Skeletal muscle satellite cell (primary cell): ENCODE results near the gene SPINK2.

Experiments used
- H3K27me3 ChIP-seq: 2 replicates; pipeline ENCODE4 v1.7.0; 2013; ENCODE audit warnings: low read length; ENCODE audit not compliant: control insufficient read depth, insufficient read depth
- H3K36me3 ChIP-seq: 2 replicates; pipeline ENCODE4 v1.7.0; 2013; ENCODE audit warnings: mild to moderate bottlenecking, control low read depth, low read length; ENCODE audit not compliant: insufficient read depth
- H3K4me1 ChIP-seq: 2 replicates; pipeline ENCODE4 v1.7.0; 2013; ENCODE audit warnings: low read length; ENCODE audit not compliant: control insufficient read depth, insufficient read depth
- H3K4me2 ChIP-seq: 2 replicates; pipeline ENCODE4 v1.7.0; 2013; ENCODE audit warnings: mild to moderate bottlenecking, low read length
- H3K4me3 ChIP-seq: 2 replicates; pipeline ENCODE4 v1.7.0; 2013; ENCODE audit warnings: low read length
- H3K9ac ChIP-seq: 2 replicates; pipeline ENCODE4 v1.7.0; 2013; ENCODE audit warnings: mild to moderate bottlenecking, low read depth, low read length, moderate library complexity
- H3K9me3 ChIP-seq: replicated peaks from 2 replicates; pipeline ENCODE4 v1.7.0; 2013; ENCODE audit warnings: mild to moderate bottlenecking, control low read depth, low read length

Gene SPINK2

DNA sequence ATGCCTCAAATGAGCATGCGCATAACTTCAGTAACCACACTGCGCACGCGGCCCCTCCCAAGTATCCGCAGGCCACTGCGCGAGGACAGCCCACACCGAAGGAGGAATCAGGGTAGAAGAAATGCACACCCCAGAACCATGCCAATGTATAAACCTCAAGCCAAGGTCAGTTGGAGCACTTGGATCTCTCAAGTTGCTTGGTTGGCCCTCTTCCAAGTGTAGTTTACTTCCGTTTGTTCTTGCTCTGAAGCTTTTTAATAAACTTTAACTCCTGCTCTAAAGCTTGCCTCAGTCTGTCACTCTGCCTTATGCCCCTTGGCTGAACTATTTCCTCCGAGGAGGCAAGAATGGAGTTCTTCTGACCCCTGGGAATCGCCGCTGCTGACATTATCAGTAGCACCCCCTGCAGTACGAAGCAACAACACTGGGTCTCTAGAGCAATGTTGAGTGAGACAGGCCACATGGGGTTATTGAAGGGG lies 22.0 kb upstream of the SPINK2 start:
- Histone ChIP-seq H3K4me3 (no peak overlapping the region), H3K4me1 (no peaks in the 10 kb centered on the region), H3K27me3 (no peaks in the 10 kb centered on the region), H3K36me3 (no peaks in the 10 kb centered on the region), H3K9ac (no peak overlapping the region), H3K9me3 (no peaks in the 10 kb centered on the region), H3K4me2 (no peak overlapping the region)

DNA sequence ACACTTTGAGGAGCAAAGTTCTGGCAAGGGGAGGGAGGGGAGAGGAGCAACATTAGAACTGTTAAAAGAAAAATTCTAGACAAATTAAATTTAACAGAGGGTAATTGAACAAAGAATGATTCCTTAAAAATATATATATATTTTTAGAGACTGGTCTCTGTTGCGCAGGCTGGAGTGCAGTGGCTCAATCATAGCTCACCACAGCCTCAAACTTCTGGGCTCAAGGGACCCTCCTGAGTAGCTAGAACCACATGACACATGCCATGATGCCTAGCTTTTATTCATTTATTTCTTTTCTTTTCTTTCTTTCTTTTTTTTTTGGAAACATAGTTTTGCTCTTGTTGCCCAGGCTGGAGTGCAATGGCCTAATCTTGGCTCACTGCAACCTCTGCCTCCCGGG lies 19.1 kb upstream of the SPINK2 start:
- Histone ChIP-seq H3K9ac (no peak overlapping the region), H3K4me3 (no peak overlapping the region), H3K4me1 (no peaks in the 10 kb centered on the region), H3K27me3 (no peaks in the 10 kb centered on the region), H3K9me3 (no peaks in the 10 kb centered on the region), H3K36me3 (no peaks in the 10 kb centered on the region), H3K4me2 (no peak overlapping the region)

GRCh38 chr4:56828784-56829535 lies 7.5 kb upstream of the SPINK2 start:
- no peaks in the 10 kb centered on the region for H3K9me3 ChIP-seq

GRCh38 chr4:56823933-56824600 lies 2.6 kb upstream of the SPINK2 start:
- Histone ChIP-seq H3K4me2 (no peak overlapping the region), H3K9me3 (no peaks in the 10 kb centered on the region), H3K4me1 (peaks cover 5% of the 10 kb centered on the region), H3K9ac (no peak overlapping the region), H3K4me3 (no peak overlapping the region), H3K27me3 (peaks cover 47% of the 10 kb centered on the region), H3K36me3 (no peaks in the 10 kb centered on the region)

More at GRCh38 chr4:56828784-56829535, 7.5 kb upstream of the SPINK2 start:
- H3K4me2 ChIP-seq = no peak overlapping the region
- no peaks in the 10 kb centered on the region for H3K36me3 ChIP-seq
- H3K9ac ChIP-seq = no peak overlapping the region
- peaks cover 11% of the 10 kb centered on the region for H3K27me3 ChIP-seq
- no peak overlapping the region for H3K4me3 ChIP-seq
- peaks cover 5% of the 10 kb centered on the region for H3K4me1 ChIP-seq

DNA sequence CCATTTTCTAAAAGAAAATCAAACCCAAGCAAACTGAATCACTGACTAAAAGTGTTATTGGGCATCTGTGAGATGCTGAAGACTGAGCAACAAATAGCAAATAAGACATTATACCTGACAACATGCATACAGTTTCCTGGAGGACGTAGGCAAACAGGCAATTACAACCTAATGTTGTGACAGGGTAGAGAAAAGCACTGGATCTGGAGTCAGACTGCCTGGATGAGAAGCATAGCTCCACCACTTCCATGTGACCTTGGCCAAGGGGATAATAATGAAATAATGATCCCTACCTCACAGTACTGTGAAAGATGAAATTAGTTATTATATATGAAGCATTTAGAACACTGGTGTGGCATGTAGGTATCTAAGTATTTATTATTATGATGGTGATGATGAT lies 2.7 kb downstream of the SPINK2 start:
- Histone ChIP-seq H3K4me1 (no peaks in the 10 kb centered on the region), H3K9me3 (no peaks in the 10 kb centered on the region), H3K4me3 (no peak overlapping the region), H3K27me3 (peaks cover 39% of the 10 kb centered on the region), H3K9ac (no peak overlapping the region), H3K36me3 (no peaks in the 10 kb centered on the region), H3K4me2 (no peak overlapping the region)

DNA sequence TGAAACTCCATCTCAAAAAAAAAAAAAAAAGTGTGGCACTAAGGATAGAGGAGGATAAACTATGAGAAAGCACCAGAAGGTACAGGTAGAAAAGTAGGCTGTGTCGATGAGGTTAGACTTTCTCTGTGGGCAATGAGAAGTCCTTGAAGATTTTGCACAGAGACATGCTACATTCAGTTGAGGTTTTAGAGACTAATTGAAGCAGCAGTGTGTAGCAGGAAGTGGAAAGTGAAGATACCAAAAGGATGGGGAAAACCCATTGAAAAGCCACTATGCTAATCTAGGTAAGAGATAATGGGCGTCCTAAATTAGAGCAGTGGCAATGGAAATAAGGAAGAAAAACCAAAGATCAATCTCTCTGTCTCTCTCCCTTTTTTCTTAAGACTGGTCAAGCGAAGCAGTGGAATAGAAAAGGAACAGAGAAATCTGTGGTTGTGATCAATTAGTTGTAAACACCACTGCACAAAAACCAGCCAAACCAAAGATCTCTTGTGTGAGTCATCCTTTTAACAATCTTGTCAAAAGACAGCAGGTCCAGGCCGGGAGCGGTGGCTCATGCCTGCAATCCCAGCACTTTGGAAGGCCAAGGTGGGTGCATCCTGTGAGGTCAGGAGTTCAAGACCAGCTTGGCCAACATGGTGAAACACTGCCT lies 3.5 kb downstream of the SPINK2 start:
- Histone ChIP-seq H3K4me2 (no peak overlapping the region), H3K9ac (no peak overlapping the region), H3K27me3 (peaks cover 34% of the 10 kb centered on the region), H3K9me3 (no peaks in the 10 kb centered on the region), H3K4me3 (no peak overlapping the region), H3K4me1 (no peaks in the 10 kb centered on the region), H3K36me3 (no peaks in the 10 kb centered on the region)

DNA sequence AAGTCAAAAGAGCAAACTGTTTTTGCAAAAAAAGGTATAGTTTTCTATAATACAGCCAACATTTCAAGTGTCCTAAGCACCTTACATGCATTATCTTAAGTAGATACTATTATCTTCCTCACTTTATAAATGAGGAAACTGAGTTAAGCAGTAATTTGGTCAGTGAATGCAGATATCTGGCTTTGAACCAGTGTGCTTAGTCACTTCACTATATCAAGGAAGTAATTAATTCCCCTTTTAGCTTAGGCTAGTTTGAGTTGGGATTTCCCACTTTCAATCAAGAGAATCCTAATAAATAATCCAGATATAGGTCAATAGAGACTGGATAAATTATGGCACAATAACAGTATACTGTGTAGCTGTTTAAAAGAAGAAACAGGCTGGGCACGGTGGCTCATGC lies 14.8 kb downstream of the SPINK2 start:
- Histone ChIP-seq H3K9ac (no peak overlapping the region), H3K4me3 (no peak overlapping the region), H3K36me3 (no peaks in the 10 kb centered on the region), H3K4me2 (no peak overlapping the region), H3K4me1 (peaks cover 9% of the 10 kb centered on the region), H3K9me3 (no peaks in the 10 kb centered on the region), H3K27me3 (peaks cover 3% of the 10 kb centered on the region)

DNA sequence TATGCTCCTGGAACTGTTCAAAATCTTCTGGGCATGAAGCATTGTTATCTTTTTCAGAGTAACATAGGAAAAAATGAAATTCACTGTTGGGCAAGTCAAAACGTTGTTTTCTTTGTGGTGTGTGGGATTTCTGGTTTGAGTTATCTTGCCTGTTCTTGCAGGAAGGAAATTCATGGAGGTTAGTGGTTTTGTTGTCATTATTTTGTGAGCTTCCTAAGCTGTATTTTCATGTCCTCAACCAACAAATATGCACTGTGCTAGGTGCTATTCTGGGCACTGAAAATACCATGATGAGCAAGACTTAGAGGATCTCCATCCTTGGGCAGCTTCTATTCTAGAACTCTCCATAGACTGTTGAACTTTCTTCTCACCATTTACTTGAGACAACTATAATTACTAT lies 16.9 kb downstream of the SPINK2 start:
- H3K4me2 ChIP-seq = no peak overlapping the region
- H3K4me1 ChIP-seq = peaks cover 11% of the 10 kb centered on the region

GRCh38 chr4:56803471-56803870 lies 18.0 kb downstream of the SPINK2 start:
- H3K4me1 ChIP-seq = peaks cover 16% of the 10 kb centered on the region

More for the DNA sequence above, 16.9 kb downstream of the SPINK2 start:
- peaks cover under 1% of the 10 kb centered on the region for H3K27me3 ChIP-seq
- H3K9me3 ChIP-seq = no peaks in the 10 kb centered on the region
- no peak overlapping the region for H3K9ac ChIP-seq
- no peaks in the 10 kb centered on the region for H3K36me3 ChIP-seq
- no peak overlapping the region for H3K4me3 ChIP-seq

DNA sequence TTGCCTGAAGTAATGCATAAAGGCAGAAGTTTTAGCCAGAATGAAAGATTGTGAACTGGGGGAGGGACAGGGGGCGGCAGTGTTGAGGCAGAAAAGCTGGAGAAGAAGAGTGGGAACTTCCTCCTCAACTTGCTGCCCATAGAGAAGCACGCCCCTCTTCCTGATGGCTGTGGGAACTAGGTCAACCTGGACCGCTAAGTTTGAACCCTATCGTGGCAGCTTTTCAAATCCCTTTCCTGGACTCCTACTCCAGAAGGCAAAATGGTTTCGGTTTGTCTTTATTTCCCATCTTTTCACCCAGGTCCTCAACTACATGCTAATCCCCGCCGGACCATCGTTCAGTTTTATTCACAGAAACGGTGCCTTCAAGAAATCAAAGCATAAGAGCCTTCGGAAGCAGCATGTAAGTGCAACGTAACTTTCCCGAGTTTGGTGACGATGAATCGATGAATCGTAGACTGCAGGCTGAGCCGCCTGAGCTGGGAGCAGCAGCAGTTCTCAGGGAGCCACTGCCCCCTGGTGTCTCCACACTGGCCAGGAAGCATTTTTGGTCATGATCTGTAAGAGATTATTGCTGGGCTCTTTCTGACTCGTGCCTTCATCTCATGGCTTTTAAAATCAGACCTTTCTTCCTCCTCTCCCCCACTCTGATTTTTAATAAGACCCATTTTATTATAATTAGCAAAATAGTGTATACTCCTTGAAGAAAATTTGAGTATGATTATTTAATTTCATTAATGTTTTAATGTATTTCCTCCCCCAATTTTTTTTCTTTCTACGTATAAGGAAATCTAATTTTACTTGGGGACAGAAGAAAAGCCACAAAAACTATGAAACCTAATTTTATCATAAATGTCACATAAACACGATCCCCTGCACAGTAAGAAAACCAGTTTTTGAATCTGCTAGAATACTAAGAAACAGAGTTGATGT lies 21.4 kb downstream of the SPINK2 start:
- H3K4me2 ChIP-seq = peak overlapping the region; percentile 83
- peak overlapping the region; percentile 73 for H3K9ac ChIP-seq
- peaks cover 16% of the 10 kb centered on the region for H3K4me1 ChIP-seq
- no peaks in the 10 kb centered on the region for H3K27me3 ChIP-seq
- no peaks in the 10 kb centered on the region for H3K9me3 ChIP-seq
- H3K36me3 ChIP-seq = no peaks in the 10 kb centered on the region
- H3K4me3 ChIP-seq = peak overlapping the region; percentile 79

More at GRCh38 chr4:56803471-56803870, 18.0 kb downstream of the SPINK2 start:
- no peak overlapping the region for H3K4me2 ChIP-seq
- H3K36me3 ChIP-seq = no peaks in the 10 kb centered on the region
- H3K9ac ChIP-seq = no peak overlapping the region
- H3K9me3 ChIP-seq = no peaks in the 10 kb centered on the region
- no peaks in the 10 kb centered on the region for H3K27me3 ChIP-seq
- H3K4me3 ChIP-seq = no peak overlapping the region
